HEK293 (cell line): ENCODE results near the gene CDH22.
A peak's percentile ranks its signal among the peaks of the same experiment; 100 is the strongest.

Experiments
- GLIS1 ChIP-seq: fragments of 450-650 bp; formaldehyde crosslinking; IDR thresholded peaks from 2 replicates; pipeline ENCODE4 v1.5.1; 2016; ENCODE audit warnings: missing biosample characterization, missing genetic modification characterization
- IKZF3 ChIP-seq: fragments of 450-650 bp; IDR thresholded peaks from 2 replicates; pipeline ENCODE4 v1.5.0; 2018; ENCODE audit warnings: missing biosample characterization, mild to moderate bottlenecking, missing genetic modification characterization, moderate library complexity
- KLF16 ChIP-seq: fragments of 450-650 bp; formaldehyde crosslinking; IDR thresholded peaks from 2 replicates; pipeline ENCODE4 v1.5.1; 2017; ENCODE audit warnings: missing biosample characterization, missing genetic modification characterization
- PRDM1 ChIP-seq: fragments of 450-650 bp; formaldehyde crosslinking; IDR thresholded peaks from 2 replicates; pipeline ENCODE4; 2016; ENCODE audit warnings: missing biosample characterization, missing genetic modification characterization
- TRIM28 ChIP-seq: IDR thresholded peaks from 2 replicates; pipeline ENCODE4 v1.6.1; 2011; ENCODE audit warnings: low read length, control low read depth, borderline replicate concordance
- ZEB2 ChIP-seq: fragments of 450-650 bp; formaldehyde crosslinking; IDR thresholded peaks from 2 replicates; pipeline ENCODE4 v1.5.1; 2016; ENCODE audit warnings: missing biosample characterization, missing genetic modification characterization
- ZNF211 ChIP-seq: fragments of 450-650 bp; formaldehyde crosslinking; IDR thresholded peaks from 2 replicates; pipeline ENCODE4 v1.5.1; 2016; ENCODE audit warnings: low read depth, missing biosample characterization, missing genetic modification characterization
- ZNF214 ChIP-seq: fragments of 450-650 bp; formaldehyde crosslinking; IDR thresholded peaks from 2 replicates; pipeline ENCODE4 v1.5.1; 2017; ENCODE audit warnings: missing biosample characterization, mild to moderate bottlenecking, missing genetic modification characterization, borderline replicate concordance
- ZNF324 ChIP-seq: fragments of 450-650 bp; formaldehyde crosslinking; IDR thresholded peaks from 2 replicates; pipeline ENCODE4 v1.5.1; 2016; ENCODE audit warnings: missing biosample characterization, missing genetic modification characterization
- ZNF335 ChIP-seq: fragments of 450-650 bp; formaldehyde crosslinking; conservative IDR thresholded peaks from 2 replicates; pipeline ENCODE4 v1.5.1; 2016; ENCODE audit warnings: missing biosample characterization, missing genetic modification characterization
- ZNF510 ChIP-seq: fragments of 450-650 bp; formaldehyde crosslinking; IDR thresholded peaks from 2 replicates; pipeline ENCODE4 v1.5.1; 2018; ENCODE audit warnings: mild to moderate bottlenecking, missing genetic modification characterization, missing biosample characterization; ENCODE audit not compliant: insufficient replicate concordance
- ZNF513 ChIP-seq: fragments of 450-650 bp; IDR thresholded peaks from 2 replicates; pipeline ENCODE4 v1.5.1; 2018; ENCODE audit warnings: missing biosample characterization, missing genetic modification characterization
- ZNF518A ChIP-seq: fragments of 450-650 bp; formaldehyde crosslinking; conservative IDR thresholded peaks from 2 replicates; pipeline ENCODE4 v1.5.1; 2016; ENCODE audit warnings: low read depth, missing biosample characterization, missing genetic modification characterization
- ZNF561 ChIP-seq: fragments of 450-650 bp; IDR thresholded peaks from 2 replicates; pipeline ENCODE4 v1.5.1; 2018; ENCODE audit warnings: missing biosample characterization, missing genetic modification characterization, borderline replicate concordance
- ZNF610 ChIP-seq: fragments of 450-650 bp; formaldehyde crosslinking; IDR thresholded peaks from 2 replicates; pipeline ENCODE4 v1.5.1; 2016; ENCODE audit warnings: missing biosample characterization, missing genetic modification characterization, borderline replicate concordance
- ZNF629 ChIP-seq: fragments of 450-650 bp; formaldehyde crosslinking; IDR thresholded peaks from 2 replicates; pipeline ENCODE4 v1.5.1; 2017; ENCODE audit warnings: missing biosample characterization, missing genetic modification characterization
- ZNF747 ChIP-seq: fragments of 450-650 bp; formaldehyde crosslinking; IDR thresholded peaks from 2 replicates; pipeline ENCODE4 v1.5.1; 2016; ENCODE audit warnings: missing biosample characterization, missing genetic modification characterization
- ZSCAN16 ChIP-seq: fragments of 450-650 bp; formaldehyde crosslinking; IDR thresholded peaks from 2 replicates; pipeline ENCODE4 v1.5.1; 2016; ENCODE audit warnings: missing biosample characterization, missing genetic modification characterization
- TF ChIP-seq, protein P1 (sequence below): fragments of 450-650 bp; formaldehyde crosslinking; IDR thresholded peaks from 2 replicates; pipeline ENCODE4 v1.5.1; 2016; ENCODE audit warnings: missing biosample characterization, missing genetic modification characterization
- TF ChIP-seq, protein P2 (sequence below): fragments of 450-650 bp; formaldehyde crosslinking; IDR thresholded peaks from 2 replicates; pipeline ENCODE4 v1.5.1; 2016; ENCODE audit warnings: missing biosample characterization, missing genetic modification characterization
- TF ChIP-seq, protein P3 (sequence below): fragments of 450-650 bp; formaldehyde crosslinking; IDR thresholded peaks from 2 replicates; pipeline ENCODE4 v1.5.1; 2016; ENCODE audit warnings: missing biosample characterization, missing genetic modification characterization
- TF ChIP-seq, protein P4 (sequence below): fragments of 450-650 bp; formaldehyde crosslinking; IDR thresholded peaks from 2 replicates; pipeline ENCODE4 v1.5.1; 2016; ENCODE audit warnings: missing biosample characterization, missing genetic modification characterization, borderline replicate concordance

The CDH22 gene

DNA sequence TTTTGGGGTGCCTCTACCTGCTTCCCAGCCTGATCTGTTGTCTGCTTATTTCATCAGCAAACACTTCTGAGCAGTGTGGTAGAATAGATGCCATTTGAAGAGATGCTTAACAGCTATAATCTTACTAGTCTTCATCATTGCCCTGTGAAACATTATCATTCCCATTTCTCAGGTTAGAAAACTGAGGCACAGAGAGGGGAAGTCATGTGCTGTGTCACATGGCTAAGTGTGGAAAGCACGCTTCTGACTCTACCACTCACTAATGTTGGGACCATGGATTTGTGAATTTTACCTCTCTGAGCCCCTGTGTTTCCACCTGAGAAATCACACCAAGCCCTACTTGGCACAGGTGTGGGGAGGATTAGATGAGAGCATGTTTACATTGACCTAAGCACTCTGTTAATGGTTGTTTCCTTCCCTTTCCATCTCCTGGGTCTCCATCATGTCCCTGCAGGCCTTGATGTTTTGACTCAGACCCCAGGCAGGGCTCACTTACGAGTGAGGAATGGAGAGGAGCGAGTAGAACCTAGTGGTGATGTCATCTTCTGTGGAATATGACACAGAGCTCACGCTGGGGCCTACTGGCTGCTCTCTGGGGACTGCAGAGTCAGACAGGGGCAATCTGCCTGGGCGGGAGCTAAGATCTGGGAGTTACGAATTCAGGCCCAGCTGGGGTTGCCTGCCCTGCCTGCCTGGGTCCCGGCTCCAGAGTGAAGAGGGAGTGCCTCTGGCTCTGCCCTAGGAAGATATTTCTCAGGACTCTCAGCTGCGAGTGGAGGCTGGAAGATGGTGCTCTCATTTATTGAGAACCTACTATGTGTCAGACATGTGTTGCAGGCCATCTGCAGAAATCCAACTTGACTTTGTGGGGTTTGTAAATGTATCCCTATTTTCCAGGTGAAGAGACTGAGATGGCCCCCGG lies 64.3 kb downstream of the CDH22 start (continued):
- 0 out of 2 replicates have a peak, but pooled peaks have one; percentile 31 for TF ChIP-seq ZNF561 (tag by site-specific recombination)
- no peak for TF ChIP-seq PRDM1 (tag by site-specific recombination)
- no peak for TF ChIP-seq ZNF513
- TF ChIP-seq ZNF510 (tag by site-specific recombination), result no peak
- TF ChIP-seq, protein P1, sequence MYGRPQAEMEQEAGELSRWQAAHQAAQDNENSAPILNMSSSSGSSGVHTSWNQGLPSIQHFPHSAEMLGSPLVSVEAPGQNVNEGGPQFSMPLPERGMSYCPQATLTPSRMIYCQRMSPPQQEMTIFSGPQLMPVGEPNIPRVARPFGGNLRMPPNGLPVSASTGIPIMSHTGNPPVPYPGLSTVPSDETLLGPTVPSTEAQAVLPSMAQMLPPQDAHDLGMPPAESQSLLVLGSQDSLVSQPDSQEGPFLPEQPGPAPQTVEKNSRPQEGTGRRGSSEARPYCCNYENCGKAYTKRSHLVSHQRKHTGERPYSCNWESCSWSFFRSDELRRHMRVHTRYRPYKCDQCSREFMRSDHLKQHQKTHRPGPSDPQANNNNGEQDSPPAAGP (tag by site-specific recombination), result peak; percentile 95; the same call in 1 of the 2 replicates
- peak; percentile 91 for TF ChIP-seq GLIS1 (tag by site-specific recombination)
- no peak for TF ChIP-seq ZNF610 (tag by site-specific recombination)
- no peak for TF ChIP-seq ZNF518A (tag by site-specific recombination)
- TF ChIP-seq, protein P2, sequence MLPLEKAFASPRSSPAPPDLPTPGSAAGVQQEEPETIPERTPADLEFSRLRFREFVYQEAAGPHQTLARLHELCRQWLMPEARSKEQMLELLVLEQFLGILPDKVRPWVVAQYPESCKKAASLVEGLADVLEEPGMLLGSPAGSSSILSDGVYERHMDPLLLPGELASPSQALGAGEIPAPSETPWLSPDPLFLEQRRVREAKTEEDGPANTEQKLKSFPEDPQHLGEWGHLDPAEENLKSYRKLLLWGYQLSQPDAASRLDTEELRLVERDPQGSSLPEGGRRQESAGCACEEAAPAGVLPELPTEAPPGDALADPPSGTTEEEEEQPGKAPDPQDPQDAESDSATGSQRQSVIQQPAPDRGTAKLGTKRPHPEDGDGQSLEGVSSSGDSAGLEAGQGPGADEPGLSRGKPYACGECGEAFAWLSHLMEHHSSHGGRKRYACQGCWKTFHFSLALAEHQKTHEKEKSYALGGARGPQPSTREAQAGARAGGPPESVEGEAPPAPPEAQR (tag by site-specific recombination), result no peak
- TF ChIP-seq ZNF747 (tag by site-specific recombination), result no peak
- TF ChIP-seq, protein P3, sequence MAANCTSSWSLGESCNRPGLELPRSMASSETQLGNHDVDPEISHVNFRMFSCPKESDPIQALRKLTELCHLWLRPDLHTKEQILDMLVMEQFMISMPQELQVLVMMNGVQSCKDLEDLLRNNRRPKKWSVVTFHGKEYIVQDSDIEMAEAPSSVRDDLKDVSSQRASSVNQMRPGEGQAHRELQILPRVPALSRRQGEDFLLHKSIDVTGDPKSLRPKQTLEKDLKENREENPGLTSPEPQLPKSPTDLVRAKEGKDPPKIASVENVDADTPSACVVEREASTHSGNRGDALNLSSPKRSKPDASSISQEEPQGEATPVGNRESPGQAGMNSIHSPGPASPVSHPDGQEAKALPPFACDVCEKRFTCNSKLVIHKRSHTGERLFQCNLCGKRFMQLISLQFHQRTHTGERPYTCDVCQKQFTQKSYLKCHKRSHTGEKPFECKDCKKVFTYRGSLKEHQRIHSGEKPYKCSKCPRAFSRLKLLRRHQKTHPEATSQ, result no peak
- 0 out of 2 replicates have a peak, but pooled peaks have one; percentile 14 for TF ChIP-seq KLF16 (tag by site-specific recombination)
- peak; percentile 65; the same call in 1 of the 2 replicates for TF ChIP-seq ZNF324 (tag by site-specific recombination)
- TF ChIP-seq ZNF629 (tag by site-specific recombination), result peak; percentile 95
- TF ChIP-seq ZEB2 (tag by site-specific recombination), result peak; percentile 76
- TF ChIP-seq TRIM28, result no peak
- no peak for TF ChIP-seq ZNF214
- TF ChIP-seq ZNF335 (tag by site-specific recombination), result peak; percentile 95
- no peak for TF ChIP-seq ZNF211 (tag by site-specific recombination)
- TF ChIP-seq ZSCAN16 (tag by site-specific recombination), result no peak
- TF ChIP-seq, protein P4, sequence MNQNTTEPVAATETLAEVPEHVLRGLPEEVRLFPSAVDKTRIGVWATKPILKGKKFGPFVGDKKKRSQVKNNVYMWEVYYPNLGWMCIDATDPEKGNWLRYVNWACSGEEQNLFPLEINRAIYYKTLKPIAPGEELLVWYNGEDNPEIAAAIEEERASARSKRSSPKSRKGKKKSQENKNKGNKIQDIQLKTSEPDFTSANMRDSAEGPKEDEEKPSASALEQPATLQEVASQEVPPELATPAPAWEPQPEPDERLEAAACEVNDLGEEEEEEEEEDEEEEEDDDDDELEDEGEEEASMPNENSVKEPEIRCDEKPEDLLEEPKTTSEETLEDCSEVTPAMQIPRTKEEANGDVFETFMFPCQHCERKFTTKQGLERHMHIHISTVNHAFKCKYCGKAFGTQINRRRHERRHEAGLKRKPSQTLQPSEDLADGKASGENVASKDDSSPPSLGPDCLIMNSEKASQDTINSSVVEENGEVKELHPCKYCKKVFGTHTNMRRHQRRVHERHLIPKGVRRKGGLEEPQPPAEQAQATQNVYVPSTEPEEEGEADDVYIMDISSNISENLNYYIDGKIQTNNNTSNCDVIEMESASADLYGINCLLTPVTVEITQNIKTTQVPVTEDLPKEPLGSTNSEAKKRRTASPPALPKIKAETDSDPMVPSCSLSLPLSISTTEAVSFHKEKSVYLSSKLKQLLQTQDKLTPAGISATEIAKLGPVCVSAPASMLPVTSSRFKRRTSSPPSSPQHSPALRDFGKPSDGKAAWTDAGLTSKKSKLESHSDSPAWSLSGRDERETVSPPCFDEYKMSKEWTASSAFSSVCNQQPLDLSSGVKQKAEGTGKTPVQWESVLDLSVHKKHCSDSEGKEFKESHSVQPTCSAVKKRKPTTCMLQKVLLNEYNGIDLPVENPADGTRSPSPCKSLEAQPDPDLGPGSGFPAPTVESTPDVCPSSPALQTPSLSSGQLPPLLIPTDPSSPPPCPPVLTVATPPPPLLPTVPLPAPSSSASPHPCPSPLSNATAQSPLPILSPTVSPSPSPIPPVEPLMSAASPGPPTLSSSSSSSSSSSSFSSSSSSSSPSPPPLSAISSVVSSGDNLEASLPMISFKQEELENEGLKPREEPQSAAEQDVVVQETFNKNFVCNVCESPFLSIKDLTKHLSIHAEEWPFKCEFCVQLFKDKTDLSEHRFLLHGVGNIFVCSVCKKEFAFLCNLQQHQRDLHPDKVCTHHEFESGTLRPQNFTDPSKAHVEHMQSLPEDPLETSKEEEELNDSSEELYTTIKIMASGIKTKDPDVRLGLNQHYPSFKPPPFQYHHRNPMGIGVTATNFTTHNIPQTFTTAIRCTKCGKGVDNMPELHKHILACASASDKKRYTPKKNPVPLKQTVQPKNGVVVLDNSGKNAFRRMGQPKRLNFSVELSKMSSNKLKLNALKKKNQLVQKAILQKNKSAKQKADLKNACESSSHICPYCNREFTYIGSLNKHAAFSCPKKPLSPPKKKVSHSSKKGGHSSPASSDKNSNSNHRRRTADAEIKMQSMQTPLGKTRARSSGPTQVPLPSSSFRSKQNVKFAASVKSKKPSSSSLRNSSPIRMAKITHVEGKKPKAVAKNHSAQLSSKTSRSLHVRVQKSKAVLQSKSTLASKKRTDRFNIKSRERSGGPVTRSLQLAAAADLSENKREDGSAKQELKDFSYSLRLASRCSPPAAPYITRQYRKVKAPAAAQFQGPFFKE (tag by site-specific recombination), result no peak
- peak; percentile 57 for TF ChIP-seq IKZF3 (tag by site-specific recombination)
